ENCODE measurements around the gene CTSH. TPM values are rescaled to one million over a fixed set of nuclear protein-coding genes. Genes with fewer than 3 reads are reported as not detected.

Gene CTSH
- total and polyA plus RNA-seq, 7 experiments from 2014 or later, result 8.4 to 98.4 (median 11.4) TPM

DNA sequence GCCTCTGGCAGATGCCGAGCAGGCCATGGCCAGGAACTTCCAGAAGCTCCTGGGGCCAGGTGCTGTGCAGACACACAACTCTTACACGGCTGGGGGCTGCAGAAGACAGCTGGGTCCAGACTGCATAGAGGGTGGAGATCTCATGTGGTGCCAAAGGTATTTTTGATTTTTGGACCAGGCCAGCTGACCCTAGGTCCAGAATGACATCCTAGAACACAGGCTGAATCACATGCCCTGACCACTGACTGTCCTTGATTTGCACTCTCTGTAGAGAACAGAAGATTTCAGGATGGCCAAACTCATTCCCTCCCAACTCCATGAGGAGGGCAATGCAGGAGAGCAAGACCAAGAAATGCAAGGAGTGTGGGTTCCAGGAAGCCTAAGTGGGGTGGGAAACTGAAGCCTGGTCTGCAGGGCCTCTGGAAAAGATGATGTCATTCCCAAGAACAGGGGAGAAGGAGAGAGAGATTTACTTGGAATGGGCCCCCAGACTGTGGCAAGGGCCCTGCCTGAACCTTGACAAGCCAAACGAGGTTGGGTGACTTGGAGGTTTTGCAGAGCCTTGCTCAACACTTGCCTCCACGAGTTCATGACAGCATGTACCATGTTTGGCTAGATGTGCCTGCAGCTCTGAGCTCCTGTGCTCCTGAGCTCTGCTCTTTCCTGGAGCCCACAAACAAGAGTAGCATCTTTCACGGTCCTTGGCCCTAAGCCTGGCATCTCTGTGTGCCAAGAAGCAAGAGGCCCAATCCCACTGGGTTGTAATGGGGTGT is 38.5 kb upstream of the CTSH start:
- no peak overlapping the region for H3K4me3 ChIP-seq (ENCODE audit: low read length)
- ATAC-seq (no peak), DNase-seq (no peak)
- Mint-ChIP-seq H3K4me3 (no peak overlapping the region), H3K9me3 (peaks cover 0 to 2% (median 0%) of the 10 kb centered on the region in 11 donors), H3K36me3 (no peaks in the 10 kb centered on the region), H3K27me3 (peaks cover 0 to 18% (median 10%) of the 10 kb centered on the region in 5 donors), H3K4me1 (peaks cover 0 to 4% (median 0%) of the 10 kb centered on the region in 7 donors), H3K27ac (no peak overlapping the region)
- H3K36me3 ChIP-seq (ENCODE audit: control insufficient read depth in 2 of 3, insufficient read depth in 3 of 3, low read length in 3 of 3), result no peaks in the 10 kb centered on the region
- no peak overlapping the region for H3K27ac ChIP-seq (ENCODE audit: low read depth, low read length)
- POLR2A ChIA-PET, result no interaction called here
- no peaks in the 10 kb centered on the region for H3K9me3 ChIP-seq (ENCODE audit: control insufficient read depth in 2 of 3, low read length in 3 of 3)
- H3K27me3 ChIP-seq (ENCODE audit: control insufficient read depth in 2 of 2, insufficient read depth in 2 of 2, low read length in 2 of 2), result no peaks in the 10 kb centered on the region
- intact Hi-C loops (cut with micrococcal nuclease), result no loop called here
- CTCF ChIA-PET, result no interaction called here
- no peaks in the 10 kb centered on the region for H3K4me1 ChIP-seq (ENCODE audit: control insufficient read depth in 2 of 2, insufficient read depth in 2 of 2, low read length in 2 of 2)

DNA sequence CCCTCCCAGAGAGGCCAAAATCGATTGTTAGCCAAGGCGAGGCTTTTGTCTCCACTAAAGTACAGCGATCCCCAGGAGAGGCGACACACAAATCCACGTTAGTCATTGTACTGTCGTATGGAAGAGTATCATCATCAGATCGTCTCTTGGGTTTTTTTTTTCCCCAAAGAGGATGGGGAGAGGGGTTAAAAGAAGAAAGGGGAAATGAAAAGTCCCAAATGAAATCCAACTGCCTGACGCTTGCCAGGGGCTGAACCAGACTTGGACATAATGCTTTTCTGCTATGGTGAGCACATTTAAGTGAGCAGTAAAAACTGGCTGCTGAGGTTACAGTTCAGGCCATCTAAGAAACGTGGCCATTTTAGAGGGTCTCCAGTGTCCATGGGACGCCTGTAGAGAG is 37.9 kb upstream of the CTSH start:
- H3K4me1 Mint-ChIP-seq, result peaks cover 0 to 6% (median 0%) of the 10 kb centered on the region in 7 donors
- Histone ChIP-seq H3K4me1 (ENCODE audit: control insufficient read depth in 2 of 2, insufficient read depth in 2 of 2, low read length in 2 of 2) (no peaks in the 10 kb centered on the region), H3K27ac (ENCODE audit: low read depth, low read length) (no peak overlapping the region), H3K9me3 (ENCODE audit: control insufficient read depth in 2 of 3, low read length in 3 of 3) (no peaks in the 10 kb centered on the region), H3K4me3 (ENCODE audit: low read length) (no peak overlapping the region), H3K27me3 (ENCODE audit: control insufficient read depth in 2 of 2, insufficient read depth in 2 of 2, low read length in 2 of 2) (no peaks in the 10 kb centered on the region), H3K36me3 (ENCODE audit: control insufficient read depth in 2 of 3, insufficient read depth in 3 of 3, low read length in 3 of 3) (no peaks in the 10 kb centered on the region)
- H3K36me3 Mint-ChIP-seq, result no peaks in the 10 kb centered on the region
- no peak overlapping the region for H3K4me3 Mint-ChIP-seq
- intact Hi-C loops (cut with micrococcal nuclease), result no loop called here
- CTCF ChIA-PET, result no interaction called here
- no peak for ATAC-seq
- H3K27ac Mint-ChIP-seq, result no peak overlapping the region
- DNase-seq, result no peak
- POLR2A ChIA-PET, result no interaction called here
- H3K9me3 Mint-ChIP-seq, result peaks cover 0 to 2% (median 0%) of the 10 kb centered on the region in 11 donors
- peaks cover 0 to 18% (median 12%) of the 10 kb centered on the region in 5 donors for H3K27me3 Mint-ChIP-seq

DNA sequence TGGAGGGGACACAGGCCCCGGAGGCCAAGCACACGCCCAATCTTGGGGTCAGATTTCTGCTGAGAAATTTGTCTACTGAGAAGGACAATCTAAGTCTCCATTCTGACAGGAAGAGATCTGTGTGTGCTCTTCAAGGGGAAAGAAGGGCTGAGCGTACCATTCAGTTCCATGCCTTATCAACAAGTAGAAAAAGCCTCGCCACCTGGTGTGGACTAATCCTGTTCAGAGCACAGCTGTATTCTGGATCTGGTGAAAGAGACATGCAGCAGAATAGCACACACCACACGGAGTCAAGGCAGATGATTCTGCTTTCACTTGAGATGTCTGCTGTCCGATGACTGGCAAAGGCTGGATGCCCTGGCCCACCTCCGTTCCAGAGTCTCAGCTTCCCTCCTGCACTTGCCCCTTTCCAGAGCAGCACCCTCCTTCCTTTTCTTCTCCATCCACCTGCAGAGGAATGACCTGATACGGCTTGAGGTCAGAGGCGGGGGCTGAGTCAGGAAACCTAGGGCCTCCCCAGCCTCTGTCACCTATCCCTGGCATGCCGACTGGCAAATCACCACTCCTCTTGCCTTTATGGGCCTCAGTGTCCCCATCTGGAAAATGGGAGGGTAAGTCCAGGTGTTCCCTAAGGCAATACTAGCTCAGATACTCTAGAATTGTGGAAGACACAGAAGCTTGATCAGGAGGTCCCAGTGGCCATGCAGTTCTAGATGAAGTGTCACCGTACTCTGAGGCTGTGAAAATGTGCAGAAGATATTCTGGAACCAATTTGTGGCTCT is 36.9 kb upstream of the CTSH start:
- intact Hi-C loops (cut with micrococcal nuclease), result no loop called here
- H3K9me3 Mint-ChIP-seq, result peaks cover 0 to 2% (median 0%) of the 10 kb centered on the region in 11 donors
- H3K27me3 Mint-ChIP-seq, result peaks cover 0 to 18% (median 10%) of the 10 kb centered on the region in 5 donors
- H3K4me3 ChIP-seq (ENCODE audit: low read length), result no peak overlapping the region
- no peaks in the 10 kb centered on the region for H3K36me3 Mint-ChIP-seq
- no peak for DNase-seq
- no peak overlapping the region for H3K4me3 Mint-ChIP-seq
- no peaks in the 10 kb centered on the region for H3K4me1 ChIP-seq (ENCODE audit: control insufficient read depth in 2 of 2, insufficient read depth in 2 of 2, low read length in 2 of 2)
- POLR2A ChIA-PET, result interaction anchor here (0.6 kb wide), 1 partner anchor 729 kb away, joined by 4 read pairs; no protein-coding TSS in a partner anchor
- peaks cover 0 to 12% (median 0%) of the 10 kb centered on the region in 7 donors for H3K4me1 Mint-ChIP-seq
- CTCF ChIA-PET, result no interaction called here
- H3K9me3 ChIP-seq (ENCODE audit: control insufficient read depth in 2 of 3, low read length in 3 of 3), result no peaks in the 10 kb centered on the region
- H3K27ac ChIP-seq (ENCODE audit: low read depth, low read length), result no peak overlapping the region
- H3K27me3 ChIP-seq (ENCODE audit: control insufficient read depth in 2 of 2, insufficient read depth in 2 of 2, low read length in 2 of 2), result no peaks in the 10 kb centered on the region
- H3K36me3 ChIP-seq (ENCODE audit: control insufficient read depth in 2 of 3, insufficient read depth in 3 of 3, low read length in 3 of 3), result no peaks in the 10 kb centered on the region
- no peak overlapping the region for H3K27ac Mint-ChIP-seq
- ATAC-seq, result no peak

GRCh38 chr15:78979456-78980320 is 34.8 kb upstream of the CTSH start:
- POLR2A ChIA-PET, result no interaction called here
- no peaks in the 10 kb centered on the region for H3K27me3 ChIP-seq (ENCODE audit: control insufficient read depth in 2 of 2, insufficient read depth in 2 of 2, low read length in 2 of 2)
- Mint-ChIP-seq H3K4me1 (peaks cover 0 to 12% (median 0%) of the 10 kb centered on the region in 7 donors), H3K4me3 (no peak overlapping the region), H3K27ac (peak overlapping the region in 1 of 9 donors; percentile 62), H3K36me3 (no peaks in the 10 kb centered on the region), H3K27me3 (peaks cover 0 to 18% (median 6%) of the 10 kb centered on the region in 5 donors), H3K9me3 (peaks cover 0 to 2% (median 0%) of the 10 kb centered on the region in 11 donors)
- DNase-seq (peak in 6 of 9 donors; percentile 1 to 21 (median 10)), ATAC-seq (peak; percentile 27)
- H3K9me3 ChIP-seq (ENCODE audit: control insufficient read depth in 2 of 3, low read length in 3 of 3), result no peaks in the 10 kb centered on the region
- no peak overlapping the region for H3K4me3 ChIP-seq (ENCODE audit: low read length)
- no peaks in the 10 kb centered on the region for H3K4me1 ChIP-seq (ENCODE audit: control insufficient read depth in 2 of 2, insufficient read depth in 2 of 2, low read length in 2 of 2)
- CTCF ChIA-PET, result no interaction called here
- no peak overlapping the region for H3K27ac ChIP-seq (ENCODE audit: low read depth, low read length)
- intact Hi-C loops (cut with micrococcal nuclease), result loop anchor here (1.0 to 5.0 kb wide), 3 partner anchors 37 to 119 kb away; no protein-coding TSS in a partner anchor
- no peaks in the 10 kb centered on the region for H3K36me3 ChIP-seq (ENCODE audit: control insufficient read depth in 2 of 3, insufficient read depth in 3 of 3, low read length in 3 of 3)

DNA sequence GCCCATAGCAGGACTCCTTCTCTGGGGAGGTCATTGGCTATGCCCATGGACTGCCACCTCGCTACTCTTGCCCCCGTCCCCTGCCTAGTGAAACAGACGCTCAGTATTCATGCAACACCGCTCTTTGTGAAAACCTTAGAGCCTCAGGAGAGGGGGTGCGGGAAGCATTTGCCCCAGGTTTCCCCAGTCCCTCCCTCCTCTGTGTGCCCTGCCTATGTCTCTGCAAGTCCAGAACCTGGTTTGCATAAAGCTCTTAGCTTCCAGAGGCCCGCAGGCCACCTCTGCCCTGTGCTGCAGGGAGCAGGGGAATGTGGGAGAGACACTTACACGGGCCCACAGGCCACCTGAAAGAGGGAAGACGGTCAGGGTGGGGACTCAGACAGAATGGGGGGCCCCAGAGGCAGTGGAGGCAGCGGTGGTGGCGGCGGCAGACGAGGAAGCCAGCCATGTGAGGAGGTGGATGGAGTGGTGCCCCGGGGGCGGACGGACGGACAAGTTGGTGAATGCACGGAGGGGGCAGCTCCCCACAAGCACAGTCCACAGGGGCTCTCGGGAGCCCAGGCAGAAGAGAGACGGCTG is 33.8 kb upstream of the CTSH start:
- ChIA-PET POLR2A (no interaction called here), CTCF (no interaction called here)
- Mint-ChIP-seq H3K27ac (peak overlapping the region in 1 of 9 donors; percentile 62), H3K4me1 (peaks cover 0 to 12% (median 0%) of the 10 kb centered on the region in 7 donors), H3K36me3 (no peaks in the 10 kb centered on the region), H3K27me3 (peaks cover 0 to 21% (median 6%) of the 10 kb centered on the region in 5 donors), H3K4me3 (no peak overlapping the region), H3K9me3 (peaks cover 0 to 2% (median 0%) of the 10 kb centered on the region in 11 donors)
- no peak overlapping the region for H3K27ac ChIP-seq (ENCODE audit: low read depth, low read length)
- no peak overlapping the region for H3K4me3 ChIP-seq (ENCODE audit: low read length)
- intact Hi-C loops (cut with micrococcal nuclease), result loop anchor here (1.0 to 5.0 kb wide), 3 partner anchors 36 to 118 kb away; no protein-coding TSS in a partner anchor
- H3K9me3 ChIP-seq (ENCODE audit: control insufficient read depth in 2 of 3, low read length in 3 of 3), result no peaks in the 10 kb centered on the region
- H3K36me3 ChIP-seq (ENCODE audit: control insufficient read depth in 2 of 3, insufficient read depth in 3 of 3, low read length in 3 of 3), result no peaks in the 10 kb centered on the region
- H3K4me1 ChIP-seq (ENCODE audit: control insufficient read depth in 2 of 2, insufficient read depth in 2 of 2, low read length in 2 of 2), result no peaks in the 10 kb centered on the region
- ATAC-seq (no peak), DNase-seq (no peak)
- H3K27me3 ChIP-seq (ENCODE audit: control insufficient read depth in 2 of 2, insufficient read depth in 2 of 2, low read length in 2 of 2), result no peaks in the 10 kb centered on the region

All from naive thymus-derived CD4-positive, alpha-beta T cell (primary cell).